Omental fat pad (tissue), 4 donors: ENCODE data around the gene CGB7. TPM values are rescaled to one million over a fixed set of nuclear protein-coding genes. Genes with fewer than 3 reads are reported as not detected.
"Not testable (repeated sequence)": the region's sequence is repeated elsewhere in the genome, so short reads cannot be mapped to it uniquely, and the experiment has no call there.

Source experiments
- ATAC-seq: fragments of 150-250 bp; one replicate; pipeline ENCODE4 v1.9.1; 2016; ENCODE audit warnings: mild to moderate bottlenecking, moderate library complexity; ENCODE audit not compliant: low FRiP score
- DNase-seq: peaks from one replicate; pipeline ENCODE4 v3.0.0-alpha.2; 2019; ENCODE audit warnings: low spot score
- CTCF ChIP-seq, 3 donors: fragments of 450-650 bp; IDR thresholded peaks; one replicate each; pipeline ENCODE4 v1.5.1; 2016 to 2017; ENCODE audit warnings: antibody characterized with exemption in 3 of 3, mild to moderate bottlenecking in 3 of 3, moderate library complexity in 2 of 3
- total RNA-seq, 4 donors: library from RNA; depleted of rRNA; stranded (reverse); fragments of >200 nt; gene quantifications; one replicate each; pipeline ENCODE4 v1.1.0, GENCODE V29; 2016

The CGB7 gene
- total RNA-seq, 4 donors from 2014 or later, result not detected

GRCh38 chr19:49025088-49025487 lies 32.5 kb downstream of the CGB7 start:
- not testable (repeated sequence) for DNase-seq, ATAC-seq

- not testable (repeated sequence) for ATAC-seq, DNase-seq
Measured at GRCh38 chr19:49024233-49024632, 33.3 kb downstream of the CGB7 start, which contains the start of gene CGB3. Gene CGB3 (minus strand): TSS chr19:49024333. CDS start chr19:49023971, 362 bp downstream.

- ATAC-seq (no peak), DNase-seq (no peak)
- no peak for TF ChIP-seq CTCF (IDR thresholded peaks at IDR 0.05)
Measured at GRCh38 chr19:49022116-49022515, 35.4 kb downstream of the CGB7 start.

GRCh38 chr19:49020931-49021895 lies 36.3 kb downstream of the CGB7 start:
- no peak for DNase-seq
- no peak for ATAC-seq
- no peak for TF ChIP-seq CTCF (IDR thresholded peaks at IDR 0.05)

- no peak for DNase-seq
- no peak for TF ChIP-seq CTCF (IDR thresholded peaks at IDR 0.05)
- no peak for ATAC-seq
Measured at GRCh38 chr19:49020342-49020741, 37.2 kb downstream of the CGB7 start.

GRCh38 chr19:49019242-49019932 lies 38.2 kb downstream of the CGB7 start:
- DNase-seq, result peak; percentile 41
- peak; percentile 49 for ATAC-seq
- no peak for TF ChIP-seq CTCF (IDR thresholded peaks at IDR 0.05)

- DNase-seq (peak; percentile 60), ATAC-seq (peak; percentile 36)
Measured at GRCh38 chr19:49018388-49019241, 38.9 kb downstream of the CGB7 start.
